ENCODE results near the gene IGFN1.

Gene IGFN1

DNA sequence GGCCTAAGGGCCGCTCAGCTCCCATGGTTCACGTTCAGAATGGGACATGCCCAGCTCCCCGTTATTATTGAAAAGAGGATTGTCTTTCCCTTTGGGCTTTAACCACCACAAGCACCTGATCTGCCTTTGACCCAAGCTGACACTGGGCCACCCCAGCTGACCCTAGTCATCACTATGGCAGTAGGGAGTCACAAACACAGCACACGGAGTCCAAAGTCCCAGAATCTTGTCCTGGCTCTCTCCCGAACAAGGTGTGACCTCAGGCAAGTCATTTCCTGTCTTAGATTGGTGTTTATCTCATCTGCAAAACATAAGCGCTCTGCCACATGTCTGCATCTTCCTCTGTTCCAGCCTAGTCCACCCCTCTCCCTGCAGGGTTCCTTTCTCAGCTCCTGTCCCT is 31.5 kb downstream of the IGFN1 start:
- H3K4me3 Mint-ChIP-seq, result no peak overlapping the region
- peaks cover 14% of the 10 kb centered on the region for H3K4me1 Mint-ChIP-seq
- no peaks in the 10 kb centered on the region for H3K36me3 Mint-ChIP-seq (ENCODE audit: low read depth)
- DNase-seq, result no peak
- H3K9me3 Mint-ChIP-seq, result no peaks in the 10 kb centered on the region
- H3K27me3 Mint-ChIP-seq (ENCODE audit: low read depth, poor library complexity), result peaks cover 31% of the 10 kb centered on the region
- TF ChIP-seq CTCF (IDR thresholded peaks at IDR 0.05), result no peak
- H3K27ac Mint-ChIP-seq, result no peak overlapping the region

- no peak for TF ChIP-seq CTCF (IDR thresholded peaks at IDR 0.05)
- no peaks in the 10 kb centered on the region for H3K9me3 Mint-ChIP-seq
- no peak overlapping the region for H3K4me3 Mint-ChIP-seq
- H3K27ac Mint-ChIP-seq, result no peak overlapping the region
- H3K27me3 Mint-ChIP-seq (ENCODE audit: low read depth, poor library complexity), result peaks cover 27% of the 10 kb centered on the region
- no peaks in the 10 kb centered on the region for H3K36me3 Mint-ChIP-seq (ENCODE audit: low read depth)
- peaks cover 10% of the 10 kb centered on the region for H3K4me1 Mint-ChIP-seq
- no peak for DNase-seq
Measured at GRCh38 chr1:201223852-201224665, 33.4 kb downstream of the IGFN1 start.

- no peaks in the 10 kb centered on the region for H3K9me3 Mint-ChIP-seq
- H3K27me3 Mint-ChIP-seq (ENCODE audit: low read depth, poor library complexity), result peaks cover 23% of the 10 kb centered on the region
- no peak overlapping the region for H3K4me3 Mint-ChIP-seq
- DNase-seq, result no peak
- TF ChIP-seq CTCF (IDR thresholded peaks at IDR 0.05), result no peak
- H3K27ac Mint-ChIP-seq, result no peak overlapping the region
- H3K36me3 Mint-ChIP-seq (ENCODE audit: low read depth), result no peaks in the 10 kb centered on the region
- peaks cover 10% of the 10 kb centered on the region for H3K4me1 Mint-ChIP-seq
Measured at GRCh38 chr1:201224666-201225370, 34.2 kb downstream of the IGFN1 start.

DNA sequence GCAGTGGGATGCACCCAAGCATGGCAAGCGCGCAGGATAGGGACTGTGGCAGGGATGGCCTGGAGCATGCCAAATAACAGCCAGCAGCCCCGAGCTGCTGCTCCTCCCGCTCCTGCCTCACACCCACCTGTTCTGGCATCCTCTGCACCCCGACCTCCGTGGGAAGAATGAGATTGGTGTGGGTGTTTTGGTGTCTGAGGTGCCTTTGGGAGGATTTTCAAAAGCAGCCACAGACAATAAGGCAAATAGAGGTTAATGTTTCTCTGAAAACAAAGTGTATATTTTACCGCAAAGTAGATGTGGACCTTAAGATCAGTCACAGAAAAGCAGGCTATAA is 35.5 kb downstream of the IGFN1 start:
- Mint-ChIP-seq H3K9me3 (peaks cover 8% of the 10 kb centered on the region), H3K4me1 (peaks cover 10% of the 10 kb centered on the region), H3K4me3 (no peak overlapping the region), H3K27me3 (ENCODE audit: low read depth, poor library complexity) (peaks cover 21% of the 10 kb centered on the region), H3K36me3 (ENCODE audit: low read depth) (no peaks in the 10 kb centered on the region), H3K27ac (no peak overlapping the region)
- DNase-seq, result no peak
- no peak for TF ChIP-seq CTCF (IDR thresholded peaks at IDR 0.05)

DNA sequence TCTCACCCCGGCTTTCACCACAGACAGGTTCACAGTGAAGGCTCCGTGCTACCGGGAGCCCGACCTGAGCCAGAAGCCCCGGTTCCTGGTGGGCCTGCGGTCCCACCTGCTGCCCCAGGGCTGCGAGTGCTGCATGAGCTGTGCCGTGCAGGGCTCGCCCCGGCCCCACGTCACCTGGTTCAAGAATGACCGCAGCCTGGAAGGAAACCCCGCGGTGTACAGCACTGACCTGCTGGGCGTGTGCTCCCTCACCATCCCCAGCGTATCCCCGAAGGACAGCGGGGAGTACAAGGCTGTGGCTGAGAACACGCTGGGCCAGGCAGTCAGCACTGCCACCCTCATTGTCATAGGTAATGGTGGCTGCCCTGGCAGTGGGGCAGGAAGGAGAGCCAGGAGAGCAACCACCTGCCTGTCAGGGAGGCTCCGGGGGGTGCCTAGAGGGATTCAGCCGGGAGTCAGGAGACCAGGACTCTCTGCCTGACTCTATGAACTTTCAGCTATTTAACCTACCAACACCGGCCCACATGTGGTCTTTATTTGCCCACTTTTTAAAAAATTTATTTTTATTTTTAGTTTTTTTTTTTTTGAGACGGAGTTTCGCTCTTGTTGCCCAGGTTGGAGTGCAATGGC is 36.4 kb downstream of the IGFN1 start:
- Mint-ChIP-seq H3K9me3 (peaks cover 16% of the 10 kb centered on the region), H3K27me3 (ENCODE audit: low read depth, poor library complexity) (peaks cover 25% of the 10 kb centered on the region), H3K27ac (no peak overlapping the region), H3K4me1 (peaks cover 10% of the 10 kb centered on the region), H3K4me3 (no peak overlapping the region), H3K36me3 (ENCODE audit: low read depth) (no peaks in the 10 kb centered on the region)
- TF ChIP-seq CTCF (IDR thresholded peaks at IDR 0.05), result no peak
- DNase-seq, result no peak
